ENCODE results near the gene ADIPOR1.

- TF ChIP-seq, protein P1, sequence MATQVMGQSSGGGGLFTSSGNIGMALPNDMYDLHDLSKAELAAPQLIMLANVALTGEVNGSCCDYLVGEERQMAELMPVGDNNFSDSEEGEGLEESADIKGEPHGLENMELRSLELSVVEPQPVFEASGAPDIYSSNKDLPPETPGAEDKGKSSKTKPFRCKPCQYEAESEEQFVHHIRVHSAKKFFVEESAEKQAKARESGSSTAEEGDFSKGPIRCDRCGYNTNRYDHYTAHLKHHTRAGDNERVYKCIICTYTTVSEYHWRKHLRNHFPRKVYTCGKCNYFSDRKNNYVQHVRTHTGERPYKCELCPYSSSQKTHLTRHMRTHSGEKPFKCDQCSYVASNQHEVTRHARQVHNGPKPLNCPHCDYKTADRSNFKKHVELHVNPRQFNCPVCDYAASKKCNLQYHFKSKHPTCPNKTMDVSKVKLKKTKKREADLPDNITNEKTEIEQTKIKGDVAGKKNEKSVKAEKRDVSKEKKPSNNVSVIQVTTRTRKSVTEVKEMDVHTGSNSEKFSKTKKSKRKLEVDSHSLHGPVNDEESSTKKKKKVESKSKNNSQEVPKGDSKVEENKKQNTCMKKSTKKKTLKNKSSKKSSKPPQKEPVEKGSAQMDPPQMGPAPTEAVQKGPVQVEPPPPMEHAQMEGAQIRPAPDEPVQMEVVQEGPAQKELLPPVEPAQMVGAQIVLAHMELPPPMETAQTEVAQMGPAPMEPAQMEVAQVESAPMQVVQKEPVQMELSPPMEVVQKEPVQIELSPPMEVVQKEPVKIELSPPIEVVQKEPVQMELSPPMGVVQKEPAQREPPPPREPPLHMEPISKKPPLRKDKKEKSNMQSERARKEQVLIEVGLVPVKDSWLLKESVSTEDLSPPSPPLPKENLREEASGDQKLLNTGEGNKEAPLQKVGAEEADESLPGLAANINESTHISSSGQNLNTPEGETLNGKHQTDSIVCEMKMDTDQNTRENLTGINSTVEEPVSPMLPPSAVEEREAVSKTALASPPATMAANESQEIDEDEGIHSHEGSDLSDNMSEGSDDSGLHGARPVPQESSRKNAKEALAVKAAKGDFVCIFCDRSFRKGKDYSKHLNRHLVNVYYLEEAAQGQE (IDR thresholded peaks at IDR 0.05; ENCODE audit: insufficient replicate concordance, low read depth) = no peak
- no peak for TF ChIP-seq CTCF (IDR thresholded peaks at IDR 0.05; ENCODE audit: insufficient read depth, low read length)
- no peak for TF ChIP-seq POLR2AphosphoS5 (IDR thresholded peaks at IDR 0.05; ENCODE audit: low read depth)
- no peak for TF ChIP-seq GABPA (IDR thresholded peaks at IDR 0.05; ENCODE audit: low read depth)
- TF ChIP-seq SPI1 (IDR thresholded peaks at IDR 0.05; ENCODE audit: borderline replicate concordance, low read depth) = no peak
Measured at GRCh38 chr1:202932476-202932875, 25.6 kb downstream of the ADIPOR1 start.
